ENCODE results near the gene MNT.

Gene MNT

DNA sequence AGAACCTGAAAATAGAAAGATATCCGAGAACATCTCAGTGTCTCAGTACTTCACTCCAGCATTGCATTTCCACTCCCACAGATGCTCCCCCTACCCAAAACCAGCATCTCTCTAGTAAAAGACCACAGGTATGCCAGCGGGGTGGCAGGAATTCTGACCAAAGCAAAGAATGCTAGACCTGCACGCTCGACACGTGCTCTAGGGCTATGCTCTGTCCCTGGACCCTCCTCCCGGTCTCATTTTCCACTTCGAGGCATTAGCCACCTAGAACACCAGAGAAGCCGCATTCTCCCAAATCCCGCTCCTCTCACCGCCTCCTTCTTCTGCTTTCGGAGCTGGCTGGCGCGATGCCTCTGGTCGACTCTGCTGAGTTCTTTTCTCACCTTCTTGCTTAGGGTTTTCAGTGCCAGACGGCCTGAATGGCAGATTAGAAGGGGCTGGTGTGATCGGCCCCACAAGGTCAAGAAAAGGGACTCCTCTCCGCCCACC is 65.1 kb downstream of the MNT start:
- Histone ChIP-seq H3K36me3 (peaks cover 21% of the 10 kb centered on the region), H3K27me3 (no peaks in the 10 kb centered on the region), H3K9me3 (no peaks in the 10 kb centered on the region), H3K27ac (peak overlapping the region; percentile 83), H3K4me1 (ENCODE audit: control insufficient read depth in 1 of 2, insufficient read depth in 1 of 2, low read depth in 1 of 2, low read length in 1 of 2) (peaks cover 19 to 21% of the 10 kb centered on the region in 2 experiments), H3K4me3 (ENCODE audit: low read depth in 1 of 2, low read length in 1 of 2) (peak overlapping the region; percentile 84 to 94)
- TF ChIP-seq, protein P1, sequence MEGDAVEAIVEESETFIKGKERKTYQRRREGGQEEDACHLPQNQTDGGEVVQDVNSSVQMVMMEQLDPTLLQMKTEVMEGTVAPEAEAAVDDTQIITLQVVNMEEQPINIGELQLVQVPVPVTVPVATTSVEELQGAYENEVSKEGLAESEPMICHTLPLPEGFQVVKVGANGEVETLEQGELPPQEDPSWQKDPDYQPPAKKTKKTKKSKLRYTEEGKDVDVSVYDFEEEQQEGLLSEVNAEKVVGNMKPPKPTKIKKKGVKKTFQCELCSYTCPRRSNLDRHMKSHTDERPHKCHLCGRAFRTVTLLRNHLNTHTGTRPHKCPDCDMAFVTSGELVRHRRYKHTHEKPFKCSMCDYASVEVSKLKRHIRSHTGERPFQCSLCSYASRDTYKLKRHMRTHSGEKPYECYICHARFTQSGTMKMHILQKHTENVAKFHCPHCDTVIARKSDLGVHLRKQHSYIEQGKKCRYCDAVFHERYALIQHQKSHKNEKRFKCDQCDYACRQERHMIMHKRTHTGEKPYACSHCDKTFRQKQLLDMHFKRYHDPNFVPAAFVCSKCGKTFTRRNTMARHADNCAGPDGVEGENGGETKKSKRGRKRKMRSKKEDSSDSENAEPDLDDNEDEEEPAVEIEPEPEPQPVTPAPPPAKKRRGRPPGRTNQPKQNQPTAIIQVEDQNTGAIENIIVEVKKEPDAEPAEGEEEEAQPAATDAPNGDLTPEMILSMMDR (IDR thresholded peaks at IDR 0.05), result no peak
